PC-3 (cell line): ENCODE data around the gene EN2. TPM values are rescaled to one million over a fixed set of nuclear protein-coding genes. Genes with fewer than 3 reads are reported as not detected.

Experiments
- ATAC-seq: fragments of 200-7000 bp; cut with Tn5 transposase; 2 replicates; pipeline ENCODE4 v1.9.1; 2020; ENCODE audit warnings: mild to moderate bottlenecking, moderate library complexity
- BruUV-seq: library from RNA; stranded (reverse); fragments of 400-500 nt; replicated peaks from 2 replicates; lab custom pipeline; 2021; lab: Mats Ljungman, UMichigan
- CTCF ChIA-PET: fragments of 300-600 bp; sonication (Branson Sonifier 250); formaldehyde crosslinking; loops from one replicate; lab custom pipeline; 2022; ENCODE audit warnings: antibody characterized with exemption; lab: Charles Lee
- POLR2A ChIA-PET: fragments of 300-600 bp; sonication (Branson Sonifier 250); formaldehyde crosslinking; loops from one replicate; lab custom pipeline; 2022; ENCODE audit warnings: antibody characterized with exemption; ENCODE audit not compliant: unreplicated experiment; lab: Charles Lee
- DNase-seq: peaks from one replicate; pipeline ENCODE4 v3.0.0-alpha.2; 2015
- H2AFZ ChIP-seq: fragments of 300-600 bp; sonication (generic); 2 replicates; pipeline ENCODE4 v1.6.0; 2016; ENCODE audit warnings: antibody characterized with exemption, low read length
- H3F3A ChIP-seq: fragments of 300-600 bp; sonication (generic); one replicate; pipeline ENCODE4 v1.6.0; 2017; ENCODE audit warnings: antibody characterized with exemption, low read length, control low read depth, mild to moderate bottlenecking; ENCODE audit not compliant: unreplicated experiment
- H3K27ac ChIP-seq: fragments of 300-600 bp; sonication (generic); 2 replicates; pipeline ENCODE4 v1.5.1; 2016; ENCODE audit warnings: mild to moderate bottlenecking, low read length
- H3K27me3 ChIP-seq: fragments of 300-600 bp; sonication (generic); 2 replicates; pipeline ENCODE4 v1.6.1; 2016; ENCODE audit warnings: low read length, mixed read lengths
- H3K36me3 ChIP-seq: fragments of 300-600 bp; sonication (generic); 2 replicates; pipeline ENCODE4 v1.6.1; 2016; ENCODE audit warnings: low read depth, mixed run types, low read length, mixed read lengths
- H3K4me1 ChIP-seq: fragments of 300-600 bp; sonication (generic); 2 replicates; pipeline ENCODE4 v1.5.1; 2016; ENCODE audit warnings: low read length; ENCODE audit not compliant: insufficient read depth
- H3K4me2 ChIP-seq: fragments of 300-600 bp; sonication (generic); 2 replicates; pipeline ENCODE4 v1.6.0; 2016; ENCODE audit warnings: low read length
- H3K4me3 ChIP-seq: fragments of 300-600 bp; sonication (generic); 2 replicates; pipeline ENCODE4 v1.5.1; 2016; ENCODE audit warnings: mild to moderate bottlenecking, low read length, mixed read lengths
- H3K79me2 ChIP-seq: fragments of 300-600 bp; sonication (generic); 2 replicates; pipeline ENCODE4 v1.6.1; 2017; ENCODE audit warnings: low read length, mixed read lengths
- H3K9ac ChIP-seq: fragments of 300-600 bp; sonication (generic); 2 replicates; pipeline ENCODE4 v1.6.0; 2016; ENCODE audit warnings: mild to moderate bottlenecking, low read length
- H3K9me2 ChIP-seq: fragments of 300-600 bp; sonication (generic); replicated peaks from 2 replicates; pipeline ENCODE4 v1.6.1; 2016; ENCODE audit warnings: mixed run types, low read length, mixed read lengths
- H3K9me3 ChIP-seq: fragments of 300-600 bp; sonication (generic); 2 replicates; pipeline ENCODE4 v1.6.1; 2016; ENCODE audit warnings: low read length, mixed read lengths
- H4K20me1 ChIP-seq: fragments of 300-600 bp; sonication (generic); 2 replicates; pipeline ENCODE4 v1.6.1; 2016; ENCODE audit warnings: low read length, mixed read lengths
- CTCF ChIP-seq: fragments of 300-600 bp; sonication (generic); conservative IDR thresholded peaks from 2 replicates; pipeline ENCODE4 v1.5.1; 2017; ENCODE audit warnings: antibody characterized with exemption, low read depth, mild to moderate bottlenecking, low read length
- EZH2 ChIP-seq: fragments of 300-600 bp; sonication (generic); IDR thresholded peaks from one replicate; pipeline ENCODE4 v1.6.1; 2017; ENCODE audit warnings: antibody characterized with exemption, mild to moderate bottlenecking, low read length; ENCODE audit not compliant: unreplicated experiment
- EZH2phosphoT487 ChIP-seq: fragments of 300-600 bp; sonication (generic); IDR thresholded peaks from 2 replicates; pipeline ENCODE4 v1.6.1; 2018; ENCODE audit warnings: mild to moderate bottlenecking, antibody characterized with exemption, low read length, borderline replicate concordance
- intact Hi-C: fragments of 100-400 bp; cut with micrococcal nuclease; formaldehyde crosslinking; loops from 2 replicates; pipeline ENCODE4 v1.9.0; 2023
- total RNA-seq: library from RNA; depleted of rRNA; stranded (reverse); fragments of >200 nt; gene quantifications from 2 replicates; pipeline ENCODE4 v1.2.3, GENCODE V29; 2014

The EN2 gene
- total RNA-seq, 1 experiment from 2014 or later: 2.3 TPM

- peaks cover 64% of the 10 kb centered on the region for H3K27me3 ChIP-seq
- TF ChIP-seq EZH2 (no peak), EZH2phosphoT487 (no peak), CTCF (no peak)
- ChIA-PET POLR2A (no interaction called here), CTCF (no interaction called here)
- no peak overlapping the region for H3K4me3 ChIP-seq
- H3K9me2 ChIP-seq: no peaks in the 10 kb centered on the region
- H2AFZ ChIP-seq: no peak overlapping the region
- no peaks in the 10 kb centered on the region for H3K9me3 ChIP-seq
- intact Hi-C loops: no loop called here
- no peak overlapping the region for H3K27ac ChIP-seq
- no peaks in the 10 kb centered on the region for H4K20me1 ChIP-seq
- H3K36me3 ChIP-seq: no peaks in the 10 kb centered on the region
- no TSS peak for BruUV-seq
- no peak overlapping the region for H3K9ac ChIP-seq
- DNase-seq: no peak
- no peak for ATAC-seq
- H3K4me1 ChIP-seq: no peaks in the 10 kb centered on the region
- H3K4me2 ChIP-seq: no peak overlapping the region
- no peaks in the 10 kb centered on the region for H3K79me2 ChIP-seq
- H3F3A ChIP-seq: no peaks in the 10 kb centered on the region
These were observed 27.3 kb upstream of the EN2 start for GRCh38 chr7:155430606-155431005.

- ATAC-seq: no peak
- BruUV-seq: no TSS peak
These were observed 26.7 kb upstream of the EN2 start for GRCh38 chr7:155431231-155431630.

DNA sequence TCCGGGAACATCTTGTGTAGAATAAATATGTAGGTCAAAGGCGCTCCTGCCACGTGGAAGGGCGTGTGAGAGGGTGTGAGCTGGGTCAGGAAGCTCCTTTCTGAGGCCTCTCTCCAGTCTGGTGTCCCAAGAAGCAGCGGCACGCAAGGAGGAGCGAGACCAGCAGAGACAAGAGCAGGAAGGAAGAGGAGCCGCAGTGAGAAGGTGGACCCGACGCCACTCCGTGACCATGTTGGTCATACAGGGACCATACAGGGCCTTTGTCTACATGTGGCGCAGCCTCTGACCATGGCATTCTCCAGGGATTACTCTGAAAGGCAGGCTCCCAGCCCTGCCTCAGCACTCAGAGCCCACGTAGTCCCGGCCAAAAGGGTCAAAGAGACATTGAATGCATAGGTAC, 26.2 kb upstream of the EN2 start:
- Histone ChIP-seq H3K27me3 (peaks cover 60% of the 10 kb centered on the region), H3K4me2 (no peak overlapping the region), H3K9me2 (no peaks in the 10 kb centered on the region), H4K20me1 (no peaks in the 10 kb centered on the region), H3K9me3 (no peaks in the 10 kb centered on the region), H3K79me2 (no peaks in the 10 kb centered on the region), H3K4me3 (no peak overlapping the region), H2AFZ (no peak overlapping the region), H3K36me3 (no peaks in the 10 kb centered on the region), H3F3A (no peaks in the 10 kb centered on the region), H3K27ac (no peak overlapping the region), H3K4me1 (no peaks in the 10 kb centered on the region), H3K9ac (no peak overlapping the region)
- no TSS peak for BruUV-seq
- ChIA-PET CTCF (no interaction called here), POLR2A (no interaction called here)
- TF ChIP-seq EZH2 (no peak), CTCF (no peak), EZH2phosphoT487 (no peak)
- ATAC-seq: no peak
- intact Hi-C loops: no loop called here
- no peak for DNase-seq

More at GRCh38 chr7:155431231-155431630, 26.7 kb upstream of the EN2 start:
- intact Hi-C loops: no loop called here
- no peak overlapping the region for H3K4me3 ChIP-seq
- no peaks in the 10 kb centered on the region for H4K20me1 ChIP-seq
- H3K4me2 ChIP-seq: no peak overlapping the region
- no peaks in the 10 kb centered on the region for H3K79me2 ChIP-seq
- H3K9ac ChIP-seq: no peak overlapping the region
- H3K9me3 ChIP-seq: no peaks in the 10 kb centered on the region
- H3K4me1 ChIP-seq: no peaks in the 10 kb centered on the region
- H3K9me2 ChIP-seq: no peaks in the 10 kb centered on the region
- no peak overlapping the region for H3K27ac ChIP-seq
- H3F3A ChIP-seq: no peaks in the 10 kb centered on the region
- ChIA-PET POLR2A (no interaction called here), CTCF (no interaction called here)
- DNase-seq: no peak
- TF ChIP-seq EZH2phosphoT487 (no peak), EZH2 (no peak), CTCF (no peak)
- H3K36me3 ChIP-seq: no peaks in the 10 kb centered on the region
- H3K27me3 ChIP-seq: peaks cover 60% of the 10 kb centered on the region
- no peak overlapping the region for H2AFZ ChIP-seq
